Activated gamma-delta T cell treated with anti-CD3 and anti-CD28 coated beads, Interleukin-2, amount 50 U/mL, for 16 hours (primary cell): ENCODE measurements around the gene PHACTR1.

ENCODE experiments used
- DNase-seq: peaks from one replicate; pipeline ENCODE4 v3.0.0-alpha.2; 2020; ENCODE audit warnings: low read depth

The PHACTR1 gene

GRCh38 chr6:13289789-13290318, 573.3 kb downstream of the PHACTR1 start:
- DNase-seq: no peak

- DNase-seq: no peak
These were observed 573.8 kb downstream of the PHACTR1 start for GRCh38 chr6:13290335-13290734.

DNA sequence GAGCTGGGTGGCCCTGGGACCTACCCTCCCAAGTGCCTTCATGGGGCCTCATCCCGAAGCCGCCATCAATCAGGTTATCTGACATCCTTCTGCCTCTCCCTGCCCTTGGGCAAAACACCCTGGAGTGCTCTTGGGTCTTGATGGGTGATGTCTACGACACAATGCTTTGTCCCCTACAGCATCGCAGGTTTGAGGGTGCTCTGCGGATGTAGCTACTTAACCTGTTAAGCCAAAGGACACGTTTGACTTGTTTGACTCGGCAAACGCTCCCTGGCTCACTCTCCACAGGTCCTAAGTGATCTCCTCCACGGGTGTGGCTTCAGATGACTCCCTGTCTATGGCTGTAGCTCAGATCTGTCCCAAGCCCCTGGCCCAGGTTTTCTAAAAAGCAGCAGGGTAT, 576.2 kb downstream of the PHACTR1 start:
- DNase-seq: no peak

GRCh38 chr6:13294499-13295069, 578.0 kb downstream of the PHACTR1 start:
- DNase-seq: no peak

DNA sequence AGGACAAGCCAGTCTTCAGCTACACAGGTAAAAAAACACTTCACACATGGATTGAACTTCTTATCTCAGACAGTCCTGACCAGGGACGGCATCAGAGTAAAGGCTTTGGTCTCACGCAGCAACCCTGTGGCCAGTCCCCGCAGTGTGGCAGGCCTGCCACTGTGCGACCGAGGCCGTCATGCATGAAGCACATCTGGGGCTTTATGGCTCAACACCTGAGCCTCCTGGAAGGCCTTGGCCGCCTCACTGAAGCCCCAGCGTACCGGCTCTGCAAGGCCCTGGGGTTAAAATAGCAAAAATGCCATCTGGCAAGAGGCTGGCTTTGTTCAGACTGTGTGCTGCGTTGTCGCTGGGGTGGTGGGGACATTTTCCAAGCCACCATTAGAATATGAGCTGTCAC, 579.0 kb downstream of the PHACTR1 start:
- no peak for DNase-seq

- no peak for DNase-seq
These were observed 580.0 kb downstream of the PHACTR1 start for GRCh38 chr6:13296536-13296997.

DNA sequence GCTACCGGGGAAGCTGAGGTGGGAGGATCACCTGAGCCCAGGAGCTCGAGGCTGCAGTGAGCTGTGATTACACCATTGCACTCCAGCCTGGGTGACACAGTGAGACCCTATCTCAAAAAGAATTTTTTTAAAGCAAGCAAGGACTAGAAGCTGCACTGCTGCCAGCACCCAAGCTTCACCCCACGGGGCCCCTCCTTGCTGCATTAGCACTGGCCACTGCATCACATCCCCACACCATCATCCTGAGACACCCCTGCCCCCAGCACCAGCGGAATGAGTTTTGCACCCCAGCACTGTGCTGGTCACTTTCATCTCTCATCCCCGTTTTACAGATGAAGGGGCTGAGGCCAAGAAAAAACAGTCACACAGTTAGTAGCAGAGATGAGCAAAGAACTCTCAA, 580.8 kb downstream of the PHACTR1 start:
- no peak for DNase-seq

DNA sequence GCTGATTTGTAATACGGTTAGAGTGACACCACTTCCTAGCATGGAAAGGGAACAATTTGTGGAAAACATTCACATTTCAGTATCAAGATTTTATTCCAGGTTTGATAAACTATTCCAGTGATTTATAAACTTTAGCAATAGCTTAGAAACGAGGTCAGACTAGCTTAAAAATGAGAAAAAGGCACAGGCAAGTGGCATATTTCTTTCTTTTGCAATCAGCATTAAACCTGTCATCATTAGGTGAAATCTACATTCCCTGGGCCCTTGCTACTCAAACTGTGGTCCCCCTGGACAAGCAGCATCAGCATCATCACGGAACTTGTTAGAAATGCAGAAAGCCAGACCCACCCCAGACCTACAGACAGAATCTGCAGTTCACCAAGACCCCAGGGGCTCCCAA, 581.9 kb downstream of the PHACTR1 start:
- DNase-seq: no peak

DNA sequence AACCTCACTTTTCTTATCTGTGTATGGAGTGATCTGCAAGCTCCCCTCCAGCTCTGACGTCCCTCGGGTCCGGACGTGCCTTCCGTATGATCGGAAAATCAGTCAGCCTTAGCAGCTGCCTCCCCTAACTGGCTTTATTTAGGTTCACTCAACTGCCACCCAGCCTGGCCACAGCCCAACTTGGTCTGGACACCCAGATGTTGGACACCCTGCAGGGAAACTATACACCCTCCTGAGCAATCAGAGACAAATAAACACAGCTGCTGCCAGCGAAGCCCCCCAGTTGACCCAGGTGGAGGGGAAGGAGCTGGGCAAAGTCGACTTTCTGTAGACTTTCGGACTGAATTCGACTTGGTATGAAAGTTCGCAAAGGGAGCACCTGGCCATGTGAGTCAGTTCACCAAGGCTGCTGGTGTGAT, 582.8 kb downstream of the PHACTR1 start:
- DNase-seq: no peak

- no peak for DNase-seq
These were observed 583.4 kb downstream of the PHACTR1 start for GRCh38 chr6:13299918-13300317.

GRCh38 chr6:13300643-13301590, 584.4 kb downstream of the PHACTR1 start:
- DNase-seq: no peak

- DNase-seq: no peak
These were observed 585.7 kb downstream of the PHACTR1 start for GRCh38 chr6:13302291-13302690.

DNA sequence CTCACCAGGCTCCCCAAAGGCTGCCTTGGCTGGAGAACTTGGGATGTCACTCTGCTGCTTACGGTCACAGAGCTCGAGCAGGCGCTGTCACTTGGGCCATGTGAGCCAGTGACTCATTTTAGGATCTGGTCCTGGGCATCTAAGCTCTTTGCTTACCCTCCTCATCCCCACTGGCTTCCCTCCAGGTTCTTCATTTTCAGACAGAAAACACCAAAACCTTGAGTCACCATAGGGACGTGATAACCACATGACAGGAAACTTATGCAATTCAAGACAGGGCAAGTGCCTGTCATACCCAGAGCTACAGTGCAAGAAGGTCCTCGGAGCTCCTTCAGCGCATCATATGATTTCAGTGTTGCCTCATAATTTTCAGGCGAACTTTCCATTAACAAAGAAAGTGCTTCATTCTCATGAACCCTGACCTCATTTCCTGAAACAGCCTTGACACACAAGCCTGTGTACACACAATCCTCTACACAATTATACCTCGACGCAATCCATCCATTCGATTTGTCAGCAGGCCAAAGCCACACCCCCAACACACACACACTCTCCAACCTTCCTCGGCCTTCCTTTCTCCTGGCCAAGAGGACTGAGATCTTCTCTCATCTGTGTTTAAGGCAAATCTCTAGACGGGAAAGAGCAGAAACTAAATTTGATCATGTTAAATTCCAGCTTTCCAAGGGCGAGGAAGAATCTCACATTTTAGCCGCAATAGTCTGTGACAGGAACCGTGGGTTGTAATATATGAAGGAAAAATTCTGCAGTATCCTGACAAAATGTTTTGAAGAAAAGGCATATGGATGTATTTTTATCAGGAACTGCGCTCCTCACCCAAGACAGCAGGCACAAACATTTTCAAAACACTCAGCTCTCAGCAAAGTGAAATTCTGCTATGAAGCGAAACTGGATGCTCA, 586.4 kb downstream of the PHACTR1 start:
- peak; percentile 13 for DNase-seq

DNA sequence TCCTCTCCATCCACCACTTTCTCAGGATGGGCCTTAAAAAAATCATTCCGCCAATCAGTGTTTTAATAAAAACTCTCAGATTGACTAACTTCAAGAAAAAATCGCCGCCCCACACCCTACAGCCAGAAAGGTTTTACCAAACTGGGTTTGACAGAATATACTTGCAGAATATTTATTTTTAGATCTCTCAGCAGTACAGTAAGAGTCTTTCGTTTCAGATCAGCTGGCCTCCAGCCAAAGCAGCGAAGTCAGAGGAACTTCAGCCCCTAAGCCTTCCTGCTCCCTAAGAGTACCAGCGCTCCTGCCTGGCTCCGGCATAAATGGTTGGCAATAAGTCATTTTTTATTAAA, 587.1 kb downstream of the PHACTR1 start:
- no peak for DNase-seq

- no peak for DNase-seq
These were observed 587.5 kb downstream of the PHACTR1 start for GRCh38 chr6:13304101-13304500.

- no peak for DNase-seq
These were observed 588.2 kb downstream of the PHACTR1 start for GRCh38 chr6:13304580-13305260.

- no peak for DNase-seq
These were observed 588.7 kb downstream of the PHACTR1 start for GRCh38 chr6:13305288-13305687.

- no peak for DNase-seq
These were observed 589.2 kb downstream of the PHACTR1 start for GRCh38 chr6:13305791-13306190.

GRCh38 chr6:13307508-13307995, 591.0 kb downstream of the PHACTR1 start:
- no peak for DNase-seq

DNA sequence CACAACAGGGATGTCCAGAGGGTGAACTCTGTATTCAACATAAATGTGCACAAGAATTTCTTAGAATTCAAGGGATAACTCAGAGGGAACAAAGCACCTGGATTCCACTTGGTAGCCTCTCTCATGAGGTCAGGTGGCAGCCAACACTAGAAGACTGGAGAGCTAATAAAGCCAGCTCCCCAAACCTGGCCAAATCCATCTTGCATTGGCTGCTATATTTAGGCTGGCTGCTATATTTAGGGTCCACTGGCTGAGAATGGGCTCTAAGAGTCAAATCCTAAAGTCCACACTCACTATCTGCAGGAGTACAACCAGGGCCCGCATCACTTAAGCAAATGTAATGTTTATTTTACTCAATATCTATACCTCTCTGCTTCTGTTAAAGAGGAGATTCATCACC, 591.8 kb downstream of the PHACTR1 start:
- DNase-seq: no peak

GRCh38 chr6:13311155-13311554, 594.6 kb downstream of the PHACTR1 start:
- DNase-seq: no peak
